ENCODE results near the gene BUD31. TPM values are rescaled to one million over a fixed set of nuclear protein-coding genes. Genes with fewer than 3 reads are reported as not detected.

Gene BUD31
- total RNA-seq, 4 donors from 2014 or later, result 61.8 to 82.0 (median 66.2) TPM

DNA sequence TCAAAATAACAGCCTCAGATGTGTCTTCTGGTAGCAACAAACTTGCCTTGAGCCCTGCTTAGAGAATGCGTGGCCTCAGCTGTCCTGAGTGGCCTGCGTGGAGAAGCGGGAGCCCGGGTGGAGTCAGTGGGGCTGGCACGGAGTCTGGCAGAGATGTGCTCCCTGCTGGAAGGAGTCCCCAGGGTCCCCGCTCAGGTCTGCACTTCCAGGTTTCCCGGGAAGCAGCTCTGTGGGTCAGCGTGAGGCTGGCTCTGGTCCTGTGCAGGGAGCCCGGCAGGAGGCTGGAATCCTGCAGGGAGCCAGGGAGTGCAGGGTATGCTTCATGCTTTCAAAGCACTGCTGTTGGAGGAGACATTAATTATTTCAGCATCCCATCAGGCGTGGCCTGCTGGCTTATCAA, 40.1 kb downstream of the BUD31 start:
- WGBS, result 90% methylated on average over 7 of the region's 10 CpGs
- no peak overlapping the region for H3K27ac ChIP-seq (replicated peaks in 1 of 4)
- no peaks in the 10 kb centered on the region for H3K27me3 ChIP-seq
- H3K4me3 ChIP-seq, result no peak overlapping the region
- no peak for DNase-seq (ENCODE audit: extremely low spot score)
- TF ChIP-seq POLR2AphosphoS5 (IDR thresholded peaks at IDR 0.05), result no peak
- no peak for TF ChIP-seq POLR2A (IDR thresholded peaks at IDR 0.05; ENCODE audit: low read depth)
- TF ChIP-seq, protein P1, sequence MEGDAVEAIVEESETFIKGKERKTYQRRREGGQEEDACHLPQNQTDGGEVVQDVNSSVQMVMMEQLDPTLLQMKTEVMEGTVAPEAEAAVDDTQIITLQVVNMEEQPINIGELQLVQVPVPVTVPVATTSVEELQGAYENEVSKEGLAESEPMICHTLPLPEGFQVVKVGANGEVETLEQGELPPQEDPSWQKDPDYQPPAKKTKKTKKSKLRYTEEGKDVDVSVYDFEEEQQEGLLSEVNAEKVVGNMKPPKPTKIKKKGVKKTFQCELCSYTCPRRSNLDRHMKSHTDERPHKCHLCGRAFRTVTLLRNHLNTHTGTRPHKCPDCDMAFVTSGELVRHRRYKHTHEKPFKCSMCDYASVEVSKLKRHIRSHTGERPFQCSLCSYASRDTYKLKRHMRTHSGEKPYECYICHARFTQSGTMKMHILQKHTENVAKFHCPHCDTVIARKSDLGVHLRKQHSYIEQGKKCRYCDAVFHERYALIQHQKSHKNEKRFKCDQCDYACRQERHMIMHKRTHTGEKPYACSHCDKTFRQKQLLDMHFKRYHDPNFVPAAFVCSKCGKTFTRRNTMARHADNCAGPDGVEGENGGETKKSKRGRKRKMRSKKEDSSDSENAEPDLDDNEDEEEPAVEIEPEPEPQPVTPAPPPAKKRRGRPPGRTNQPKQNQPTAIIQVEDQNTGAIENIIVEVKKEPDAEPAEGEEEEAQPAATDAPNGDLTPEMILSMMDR (IDR thresholded peaks at IDR 0.05), result no peak
- no peak for TF ChIP-seq EP300 (IDR thresholded peaks at IDR 0.05)
- H3K9me3 ChIP-seq, result no peaks in the 10 kb centered on the region
- intact Hi-C loops (cut with DNase I), result no loop called here
- peaks cover 70 to 100% (median 94%) of the 10 kb centered on the region in 4 donors for H3K36me3 ChIP-seq
- H3K4me1 ChIP-seq, result peaks cover 0 to 13% (median 0%) of the 10 kb centered on the region in 4 donors

DNA sequence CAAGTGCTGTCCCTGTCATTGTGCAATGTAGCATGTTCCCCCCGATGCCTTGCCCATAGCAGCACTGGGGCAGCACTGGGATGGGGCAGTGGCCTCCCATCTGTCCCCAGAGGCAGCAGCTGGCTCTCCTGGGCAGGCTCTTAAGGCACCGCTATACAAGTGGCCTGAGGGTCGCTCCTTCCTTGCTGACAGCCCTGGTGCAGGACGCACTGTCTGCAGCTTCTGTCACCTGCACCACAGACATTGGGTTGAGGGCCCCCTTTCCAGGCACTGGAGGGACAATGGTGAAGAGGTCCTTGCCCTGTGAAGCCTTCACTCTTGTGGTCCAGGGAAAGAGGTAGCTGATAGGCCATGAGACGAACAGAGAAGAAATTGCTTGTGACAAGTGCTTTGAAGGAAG, 40.6 kb downstream of the BUD31 start:
- H3K4me3 ChIP-seq, result no peak overlapping the region
- intact Hi-C loops (cut with DNase I), result no loop called here
- no peak for DNase-seq (ENCODE audit: extremely low spot score)
- H3K4me1 ChIP-seq, result peaks cover 0 to 13% (median 0%) of the 10 kb centered on the region in 4 donors
- WGBS, result 88% methylated on average over 5 of the region's 5 CpGs
- TF ChIP-seq, protein P1 (IDR thresholded peaks at IDR 0.05), result no peak
- TF ChIP-seq POLR2A (IDR thresholded peaks at IDR 0.05; ENCODE audit: low read depth), result no peak
- TF ChIP-seq POLR2AphosphoS5 (IDR thresholded peaks at IDR 0.05), result no peak
- no peak for TF ChIP-seq EP300 (IDR thresholded peaks at IDR 0.05)
- H3K36me3 ChIP-seq, result peaks cover 68 to 100% (median 94%) of the 10 kb centered on the region in 4 donors
- H3K27ac ChIP-seq (replicated peaks in 1 of 4), result no peak overlapping the region
- H3K9me3 ChIP-seq, result no peaks in the 10 kb centered on the region
- H3K27me3 ChIP-seq, result no peaks in the 10 kb centered on the region

DNA sequence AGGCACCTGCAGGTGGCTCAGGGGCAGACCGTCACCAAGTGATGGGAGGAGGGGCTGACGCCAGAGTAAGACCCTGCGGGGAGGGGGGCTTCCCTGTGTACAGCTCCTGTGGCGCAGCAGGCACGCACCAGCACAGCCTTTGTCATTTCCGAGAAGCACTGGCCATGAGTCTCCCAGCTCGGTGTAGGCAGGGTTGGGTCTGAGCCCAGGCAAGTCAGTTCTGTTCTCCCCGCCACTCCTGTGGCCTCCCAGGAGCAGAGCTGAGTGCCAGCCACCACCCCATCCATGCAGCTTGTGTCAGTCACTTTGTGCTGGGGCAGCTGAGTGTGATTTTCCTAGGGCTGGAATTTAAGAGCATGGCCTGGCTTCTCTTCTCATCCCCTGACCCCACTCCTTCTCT, 43.2 kb downstream of the BUD31 start:
- Histone ChIP-seq H3K27me3 (no peaks in the 10 kb centered on the region), H3K4me3 (no peak overlapping the region), H3K9me3 (no peaks in the 10 kb centered on the region), H3K36me3 (peaks cover 64 to 100% (median 98%) of the 10 kb centered on the region in 4 donors), H3K27ac (replicated peaks in 1 of 4) (no peak overlapping the region), H3K4me1 (peaks cover 0 to 13% (median 2%) of the 10 kb centered on the region in 4 donors)
- 85% methylated on average over 7 of the region's 8 CpGs for WGBS
- TF ChIP-seq EP300 (IDR thresholded peaks at IDR 0.05), result no peak
- TF ChIP-seq, protein P1 (IDR thresholded peaks at IDR 0.05), result no peak
- TF ChIP-seq POLR2AphosphoS5 (IDR thresholded peaks at IDR 0.05), result no peak
- no peak for TF ChIP-seq POLR2A (IDR thresholded peaks at IDR 0.05; ENCODE audit: low read depth)
- intact Hi-C loops (cut with DNase I), result no loop called here
- no peak for DNase-seq (ENCODE audit: extremely low spot score)

DNA sequence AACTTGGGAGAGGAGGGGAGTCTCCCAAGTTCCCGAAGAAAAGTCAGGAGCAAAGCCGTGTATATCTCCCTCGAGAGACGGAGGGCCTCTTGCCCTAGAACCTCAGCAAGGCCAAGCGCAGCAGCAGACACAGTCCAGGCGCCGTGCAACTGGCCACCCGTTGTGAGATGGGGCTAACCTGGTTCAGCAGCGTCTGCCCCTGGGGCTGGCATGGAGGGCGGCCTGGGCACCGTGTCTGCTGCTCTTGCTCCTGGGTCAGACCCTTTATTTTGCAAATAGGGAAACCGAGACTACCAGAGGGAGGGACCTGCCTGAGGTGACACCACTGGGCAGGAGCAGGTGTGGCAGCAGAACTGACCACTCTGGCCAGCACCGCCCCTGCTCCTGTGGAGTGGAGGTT, 43.8 kb downstream of the BUD31 start:
- Histone ChIP-seq H3K36me3 (peaks cover 68 to 100% (median 100%) of the 10 kb centered on the region in 4 donors), H3K27me3 (no peaks in the 10 kb centered on the region), H3K4me3 (no peak overlapping the region), H3K9me3 (no peaks in the 10 kb centered on the region), H3K4me1 (peaks cover 0 to 13% (median 2%) of the 10 kb centered on the region in 4 donors), H3K27ac (replicated peaks in 1 of 4) (no peak overlapping the region)
- DNase-seq (ENCODE audit: extremely low spot score), result no peak
- intact Hi-C loops (cut with DNase I), result no loop called here
- WGBS, result 93% methylated on average over 7 of the region's 13 CpGs
- no peak for TF ChIP-seq POLR2AphosphoS5 (IDR thresholded peaks at IDR 0.05)

DNA sequence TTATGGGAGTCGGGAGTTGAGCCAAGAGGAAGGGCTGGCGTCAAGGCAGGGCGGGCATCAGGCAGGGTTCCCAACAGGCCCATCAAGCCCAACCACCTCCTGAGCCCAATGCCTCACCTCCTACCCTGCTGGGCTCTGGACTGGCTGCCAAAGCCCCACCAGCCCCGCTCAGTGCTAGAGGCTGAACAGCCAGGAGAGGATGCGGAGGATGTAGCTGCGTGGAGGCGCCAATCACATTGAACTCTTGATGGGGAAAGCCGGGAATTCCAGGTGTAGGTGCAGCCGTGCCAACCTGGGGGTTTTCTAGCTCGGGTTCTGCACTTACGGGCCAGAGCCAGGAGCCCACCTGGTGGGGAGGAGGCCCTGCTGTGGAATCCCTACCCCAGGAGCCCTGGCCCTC, 44.3 kb downstream of the BUD31 start:
- Histone ChIP-seq H3K4me3 (no peak overlapping the region), H3K27me3 (no peaks in the 10 kb centered on the region), H3K4me1 (peaks cover 0 to 13% (median 3%) of the 10 kb centered on the region in 4 donors), H3K27ac (replicated peaks in 1 of 4) (no peak overlapping the region), H3K9me3 (no peaks in the 10 kb centered on the region), H3K36me3 (peaks cover 66 to 100% (median 100%) of the 10 kb centered on the region in 4 donors)
- TF ChIP-seq EP300 (IDR thresholded peaks at IDR 0.05) (no peak), POLR2A (IDR thresholded peaks at IDR 0.05; ENCODE audit: low read depth) (no peak), POLR2AphosphoS5 (IDR thresholded peaks at IDR 0.05) (no peak)
- TF ChIP-seq, protein P1 (IDR thresholded peaks at IDR 0.05), result no peak
- intact Hi-C loops (cut with DNase I), result no loop called here
- no peak for DNase-seq (ENCODE audit: extremely low spot score)
- 75% methylated on average over 7 of the region's 11 CpGs for WGBS
